GM18858 (cell line): Measurements from ENCODE around the gene HSPA6.
"Not testable (repeated sequence)": the region's sequence is repeated elsewhere in the genome, so short reads cannot be mapped to it uniquely, and the experiment has no call there.

Experiments
- ATAC-seq: cut with Tn5 transposase; IDR thresholded peaks from one replicate; pipeline ENCODE4 v1.9.1; 2021; ENCODE audit not compliant: unreplicated experiment

HSPA6 gene

GRCh38 chr1:161502641-161503393 lies 21.5 kb upstream of the HSPA6 start:
- ATAC-seq, result no peak

GRCh38 chr1:161503394-161503748 lies 21.0 kb upstream of the HSPA6 start:
- no peak for ATAC-seq

GRCh38 chr1:161505686-161506085 lies 18.7 kb upstream of the HSPA6 start:
- ATAC-seq, result no peak

GRCh38 chr1:161506336-161507223 lies 17.8 kb upstream of the HSPA6 start:
- no peak for ATAC-seq

- ATAC-seq, result no peak
Measured at GRCh38 chr1:161510477-161510876, 13.9 kb upstream of the HSPA6 start.

- ATAC-seq, result no peak
Measured at GRCh38 chr1:161511018-161511755, 13.2 kb upstream of the HSPA6 start.

GRCh38 chr1:161511756-161512060 lies 12.6 kb upstream of the HSPA6 start:
- no peak for ATAC-seq

- not testable (repeated sequence) for ATAC-seq
Measured at GRCh38 chr1:161512636-161513447, 11.5 kb upstream of the HSPA6 start.

- ATAC-seq, result not testable (repeated sequence)
Measured at GRCh38 chr1:161513448-161513780, 10.9 kb upstream of the HSPA6 start.

- ATAC-seq, result not testable (repeated sequence)
Measured at GRCh38 chr1:161513953-161514352, 10.4 kb upstream of the HSPA6 start.

- peak; percentile 16 for ATAC-seq
Measured at GRCh38 chr1:161523041-161523816, 1.1 kb upstream of the HSPA6 start.

- ATAC-seq, result not testable (repeated sequence)
Measured at GRCh38 chr1:161524742-161525291, 477 bp downstream of the HSPA6 start.

- ATAC-seq, result not testable (repeated sequence)
Measured at GRCh38 chr1:161525321-161525720, 981 bp downstream of the HSPA6 start.

- ATAC-seq, result not testable (repeated sequence)
Measured at GRCh38 chr1:161525918-161526317, 1.6 kb downstream of the HSPA6 start.

- ATAC-seq, result not testable (repeated sequence)
Measured at GRCh38 chr1:161528550-161528949, 4.2 kb downstream of the HSPA6 start.

- ATAC-seq, result not testable (repeated sequence)
Measured at GRCh38 chr1:161529463-161530104, 5.2 kb downstream of the HSPA6 start.

- peak; percentile 29 for ATAC-seq
Measured at GRCh38 chr1:161530158-161530557, 5.8 kb downstream of the HSPA6 start.

GRCh38 chr1:161530671-161531641 lies 6.6 kb downstream of the HSPA6 start:
- peak; percentile 50 for ATAC-seq
